ENCODE results near the gene MCTP1.
A peak's percentile ranks its signal among the peaks of the same experiment; 100 is the strongest.

The MCTP1 gene

GRCh38 chr5:94850960-94851359 is 433.9 kb downstream of the MCTP1 start:
- TF ChIP-seq TOX (CRISPR knock-in tag; IDR thresholded peaks at IDR 0.05; ENCODE audit: borderline replicate concordance) (no peak), CSRNP3 (CRISPR knock-in tag; IDR thresholded peaks at IDR 0.05) (no peak), BACH2 (CRISPR knock-in tag; IDR thresholded peaks at IDR 0.05; ENCODE audit: borderline replicate concordance) (no peak), SNAI2 (CRISPR knock-in tag; IDR thresholded peaks at IDR 0.05) (no peak), ZNF70 (CRISPR knock-in tag; IDR thresholded peaks at IDR 0.05) (no peak), ISL1 (CRISPR knock-in tag; IDR thresholded peaks at IDR 0.05) (no peak), ZNF8 (CRISPR knock-in tag; IDR thresholded peaks at IDR 0.05) (no peak), GLIS3 (CRISPR knock-in tag; IDR thresholded peaks at IDR 0.05) (no peak), ZFP30 (CRISPR knock-in tag; IDR thresholded peaks at IDR 0.05) (no peak), ZNF565 (CRISPR knock-in tag; conservative IDR thresholded peaks at IDR 0.05; ENCODE audit: low read depth) (no peak), RARB (CRISPR knock-in tag; IDR thresholded peaks at IDR 0.05) (no peak), CREB5 (CRISPR knock-in tag; IDR thresholded peaks at IDR 0.05; ENCODE audit: low read depth) (no peak)

GRCh38 chr5:94849821-94850736 is 434.8 kb downstream of the MCTP1 start:
- ATAC-seq, result peak; percentile 95
- TF ChIP-seq POU6F1 (CRISPR knock-in tag; IDR thresholded peaks at IDR 0.05; ENCODE audit: borderline replicate concordance, low read depth) (no peak), CSDC2 (CRISPR knock-in tag; IDR thresholded peaks at IDR 0.05) (no peak), ZC3H10 (CRISPR knock-in tag; IDR thresholded peaks at IDR 0.05) (no peak), ISL1 (CRISPR knock-in tag; IDR thresholded peaks at IDR 0.05) (no peak), TOX (CRISPR knock-in tag; IDR thresholded peaks at IDR 0.05; ENCODE audit: borderline replicate concordance) (no peak), ZNF8 (CRISPR knock-in tag; IDR thresholded peaks at IDR 0.05) (no peak), ZNF565 (CRISPR knock-in tag; conservative IDR thresholded peaks at IDR 0.05; ENCODE audit: low read depth) (no peak), TSHZ2 (CRISPR knock-in tag; IDR thresholded peaks at IDR 0.05) (no peak), RARB (CRISPR knock-in tag; IDR thresholded peaks at IDR 0.05) (no peak)

More at GRCh38 chr5:94850960-94851359, 433.9 kb downstream of the MCTP1 start:
- no peak for ATAC-seq

GRCh38 chr5:94849324-94849723 is 435.6 kb downstream of the MCTP1 start:
- ATAC-seq, result no peak

GRCh38 chr5:94847726-94848125 is 437.2 kb downstream of the MCTP1 start:
- no peak for ATAC-seq
- TF ChIP-seq PATZ1 (CRISPR knock-in tag; IDR thresholded peaks at IDR 0.05; ENCODE audit: borderline replicate concordance), result no peak
- no peak for TF ChIP-seq CSRNP3 (CRISPR knock-in tag; IDR thresholded peaks at IDR 0.05)
- no peak for TF ChIP-seq TOX (CRISPR knock-in tag; IDR thresholded peaks at IDR 0.05; ENCODE audit: borderline replicate concordance)
- no peak for TF ChIP-seq ZNF70 (CRISPR knock-in tag; IDR thresholded peaks at IDR 0.05)
- no peak for TF ChIP-seq ZC3H10 (CRISPR knock-in tag; IDR thresholded peaks at IDR 0.05)
- no peak for TF ChIP-seq ZNF8 (CRISPR knock-in tag; IDR thresholded peaks at IDR 0.05)

More at GRCh38 chr5:94849324-94849723, 435.6 kb downstream of the MCTP1 start:
- TF ChIP-seq ISL1 (CRISPR knock-in tag; IDR thresholded peaks at IDR 0.05) (no peak), TCF4 (CRISPR knock-in tag; IDR thresholded peaks at IDR 0.05; ENCODE audit: borderline replicate concordance) (no peak), ZFP3 (CRISPR knock-in tag; IDR thresholded peaks at IDR 0.05) (peak; percentile 92)

Measured in SK-N-SH treated with all-trans-retinoic acid at 6 μM for 48 hours (cell line).